ENCODE measurements around the gene DGLUCY. TPM values are rescaled to one million over a fixed set of nuclear protein-coding genes. Genes with fewer than 3 reads are reported as not detected.

The DGLUCY gene
- total and polyA plus RNA-seq, 7 experiments from 2014 or later, result 31.1 to 108 (median 87.8) TPM

- intact Hi-C loops (cut with micrococcal nuclease), result no loop called here
- H3K27ac Mint-ChIP-seq, result peak overlapping the region in 2 of 9 donors; percentile 25 to 54
- ATAC-seq (no peak), DNase-seq (no peak)
- ChIA-PET POLR2A (interaction anchor here (0.6 kb wide), 1 partner anchor 19 kb away, joined by 3 read pairs; no protein-coding TSS in a partner anchor), CTCF (no interaction called here)
- no peak overlapping the region for H3K4me3 ChIP-seq (ENCODE audit: low read length)
- no peaks in the 10 kb centered on the region for H3K27me3 Mint-ChIP-seq
- H3K36me3 ChIP-seq (ENCODE audit: control insufficient read depth in 2 of 3, insufficient read depth in 3 of 3, low read length in 3 of 3), result peaks cover 0 to 19% (median 0%) of the 10 kb centered on the region in 3 experiments
- peaks cover 0 to 58% (median 47%) of the 10 kb centered on the region in 5 donors for H3K36me3 Mint-ChIP-seq
- H3K4me1 Mint-ChIP-seq, result peaks cover 4 to 35% (median 21%) of the 10 kb centered on the region in 7 donors
- no peak overlapping the region for H3K4me3 Mint-ChIP-seq
- H3K9me3 Mint-ChIP-seq, result peaks cover 0 to 10% (median 0%) of the 10 kb centered on the region in 11 donors
- peaks cover 0 to 3% of the 10 kb centered on the region in 2 donors for H3K4me1 ChIP-seq (ENCODE audit: control insufficient read depth in 2 of 2, insufficient read depth in 2 of 2, low read length in 2 of 2)
- no peaks in the 10 kb centered on the region for H3K9me3 ChIP-seq (ENCODE audit: control insufficient read depth in 2 of 3, low read length in 3 of 3)
- H3K27me3 ChIP-seq (ENCODE audit: control insufficient read depth in 2 of 2, insufficient read depth in 2 of 2, low read length in 2 of 2), result no peaks in the 10 kb centered on the region
- no peak overlapping the region for H3K27ac ChIP-seq (ENCODE audit: low read depth, low read length)
Measured at GRCh38 chr14:91129261-91129660, 15.4 kb downstream of the DGLUCY start.

- Mint-ChIP-seq H3K27ac (peak overlapping the region in 1 of 9 donors; percentile 45), H3K4me1 (peaks cover 4 to 29% (median 8%) of the 10 kb centered on the region in 7 donors), H3K9me3 (no peaks in the 10 kb centered on the region), H3K27me3 (no peaks in the 10 kb centered on the region), H3K36me3 (peaks cover 0 to 30% (median 23%) of the 10 kb centered on the region in 5 donors), H3K4me3 (no peak overlapping the region)
- Histone ChIP-seq H3K36me3 (ENCODE audit: control insufficient read depth in 2 of 3, insufficient read depth in 3 of 3, low read length in 3 of 3) (peaks cover 0 to 19% (median 0%) of the 10 kb centered on the region in 3 experiments), H3K27me3 (ENCODE audit: control insufficient read depth in 2 of 2, insufficient read depth in 2 of 2, low read length in 2 of 2) (no peaks in the 10 kb centered on the region), H3K4me1 (ENCODE audit: control insufficient read depth in 2 of 2, insufficient read depth in 2 of 2, low read length in 2 of 2) (peaks cover 0 to 7% of the 10 kb centered on the region in 2 donors), H3K9me3 (ENCODE audit: control insufficient read depth in 2 of 3, low read length in 3 of 3) (no peaks in the 10 kb centered on the region), H3K4me3 (ENCODE audit: low read length) (no peak overlapping the region), H3K27ac (ENCODE audit: low read depth, low read length) (no peak overlapping the region)
- no peak for ATAC-seq
- ChIA-PET POLR2A (no interaction called here), CTCF (no interaction called here)
- DNase-seq, result no peak
- intact Hi-C loops (cut with micrococcal nuclease), result no loop called here
Measured at GRCh38 chr14:91135039-91135438, 21.2 kb downstream of the DGLUCY start.

- H3K27me3 Mint-ChIP-seq, result no peaks in the 10 kb centered on the region
- POLR2A ChIA-PET, result interaction anchor here (1.1 kb wide), 1 partner anchor 78 kb away, joined by 3 read pairs; the partner anchor contains the start of gene RPS6KA5
- ATAC-seq (peak; percentile 75), DNase-seq (peak in 8 of 9 donors; percentile 11 to 56 (median 45))
- CTCF ChIA-PET, result interaction anchor here (0.6 to 2.6 kb wide), 5 partner anchors 60 to 1781 kb away, joined by 3 to 9 read pairs (median 3); no protein-coding TSS in a partner anchor
- intact Hi-C loops (cut with micrococcal nuclease), result loop anchor here (1.0 to 2.0 kb wide), 4 partner anchors 23 to 78 kb away; partner anchors contain the start of genes DGLUCY (in 1 of the 2) and RPS6KA5 (in 1 of the 2)
- Histone ChIP-seq H3K4me1 (ENCODE audit: control insufficient read depth in 2 of 2, insufficient read depth in 2 of 2, low read length in 2 of 2) (peaks cover 5 to 12% of the 10 kb centered on the region in 2 donors), H3K27ac (ENCODE audit: low read depth, low read length) (no peak overlapping the region), H3K9me3 (ENCODE audit: control insufficient read depth in 2 of 3, low read length in 3 of 3) (no peaks in the 10 kb centered on the region), H3K36me3 (ENCODE audit: control insufficient read depth in 2 of 3, insufficient read depth in 3 of 3, low read length in 3 of 3) (peaks cover 0 to 13% (median 0%) of the 10 kb centered on the region in 3 experiments), H3K27me3 (ENCODE audit: control insufficient read depth in 2 of 2, insufficient read depth in 2 of 2, low read length in 2 of 2) (no peaks in the 10 kb centered on the region), H3K4me3 (ENCODE audit: low read length) (no peak overlapping the region)
- H3K27ac Mint-ChIP-seq, result peak overlapping the region in 4 of 9 donors; percentile 31 to 67 (median 52)
- H3K4me3 Mint-ChIP-seq, result no peak overlapping the region
- no peaks in the 10 kb centered on the region for H3K9me3 Mint-ChIP-seq
- H3K4me1 Mint-ChIP-seq, result peaks cover 16 to 59% (median 33%) of the 10 kb centered on the region in 7 donors
- peaks cover 0 to 36% (median 10%) of the 10 kb centered on the region in 5 donors for H3K36me3 Mint-ChIP-seq
Measured at GRCh38 chr14:91138511-91139359, 24.9 kb downstream of the DGLUCY start.

GRCh38 chr14:91139776-91140175, 25.9 kb downstream of the DGLUCY start:
- Mint-ChIP-seq H3K27ac (peak overlapping the region in 2 of 9 donors; percentile 57 to 80), H3K9me3 (no peaks in the 10 kb centered on the region), H3K36me3 (peaks cover 0 to 42% (median 14%) of the 10 kb centered on the region in 5 donors), H3K4me3 (peak overlapping the region in 2 of 10 donors; percentile 12 to 41), H3K27me3 (no peaks in the 10 kb centered on the region), H3K4me1 (peaks cover 13 to 65% (median 42%) of the 10 kb centered on the region in 7 donors)
- ATAC-seq (no peak), DNase-seq (no peak)
- Histone ChIP-seq H3K27ac (ENCODE audit: low read depth, low read length) (no peak overlapping the region), H3K4me1 (ENCODE audit: control insufficient read depth in 2 of 2, insufficient read depth in 2 of 2, low read length in 2 of 2) (peaks cover 5 to 12% of the 10 kb centered on the region in 2 donors), H3K27me3 (ENCODE audit: control insufficient read depth in 2 of 2, insufficient read depth in 2 of 2, low read length in 2 of 2) (no peaks in the 10 kb centered on the region), H3K4me3 (ENCODE audit: low read length) (no peak overlapping the region), H3K36me3 (ENCODE audit: control insufficient read depth in 2 of 3, insufficient read depth in 3 of 3, low read length in 3 of 3) (peaks cover 0 to 12% (median 0%) of the 10 kb centered on the region in 3 experiments), H3K9me3 (ENCODE audit: control insufficient read depth in 2 of 3, low read length in 3 of 3) (no peaks in the 10 kb centered on the region)
- intact Hi-C loops (cut with micrococcal nuclease), result loop anchor here (1.0 to 10.0 kb wide), 3 partner anchors 25 to 236 kb away; partner anchors contain the start of gene DGLUCY (in 1 of the 2)
- POLR2A ChIA-PET, result no interaction called here
- CTCF ChIA-PET, result interaction anchor here (1.2 to 2.6 kb wide), 2 partner anchors 152 to 237 kb away, joined by 3 to 9 read pairs; no protein-coding TSS in a partner anchor

- Mint-ChIP-seq H3K4me1 (peaks cover 13 to 74% (median 43%) of the 10 kb centered on the region in 7 donors), H3K27ac (peak overlapping the region in 1 of 9 donors; percentile 58)
- intact Hi-C loops (cut with micrococcal nuclease), result loop anchor here (1.0 to 10.0 kb wide), 2 partner anchors 236 to 237 kb away; no protein-coding TSS in a partner anchor
Measured at GRCh38 chr14:91140672-91141071, 26.8 kb downstream of the DGLUCY start.

GRCh38 chr14:91142214-91142668, 28.4 kb downstream of the DGLUCY start:
- intact Hi-C loops (cut with micrococcal nuclease), result loop anchor here in 1 of 2 donors (10.0 kb wide), 1 partner anchor 237 kb away; no protein-coding TSS in a partner anchor

More at GRCh38 chr14:91140672-91141071, 26.8 kb downstream of the DGLUCY start:
- no peak overlapping the region for H3K4me3 ChIP-seq (ENCODE audit: low read length)
- no peaks in the 10 kb centered on the region for H3K27me3 ChIP-seq (ENCODE audit: control insufficient read depth in 2 of 2, insufficient read depth in 2 of 2, low read length in 2 of 2)
- H3K36me3 ChIP-seq (ENCODE audit: control insufficient read depth in 2 of 3, insufficient read depth in 3 of 3, low read length in 3 of 3), result peaks cover 0 to 14% (median 0%) of the 10 kb centered on the region in 3 experiments
- Mint-ChIP-seq H3K36me3 (peaks cover 0 to 44% (median 9%) of the 10 kb centered on the region in 5 donors), H3K4me3 (no peak overlapping the region), H3K27me3 (no peaks in the 10 kb centered on the region), H3K9me3 (no peaks in the 10 kb centered on the region)
- peaks cover 5 to 17% of the 10 kb centered on the region in 2 donors for H3K4me1 ChIP-seq (ENCODE audit: control insufficient read depth in 2 of 2, insufficient read depth in 2 of 2, low read length in 2 of 2)
- no peak for DNase-seq
- no peak for ATAC-seq
- no peaks in the 10 kb centered on the region for H3K9me3 ChIP-seq (ENCODE audit: control insufficient read depth in 2 of 3, low read length in 3 of 3)
- ChIA-PET POLR2A (interaction anchor here (0.6 to 0.7 kb wide), 2 partner anchors 30 to 215 kb away, joined by 4 to 5 read pairs; no protein-coding TSS in a partner anchor), CTCF (interaction anchor here (0.7 kb wide), 1 partner anchor 103 kb away, joined by 3 read pairs; no protein-coding TSS in a partner anchor)
- no peak overlapping the region for H3K27ac ChIP-seq (ENCODE audit: low read depth, low read length)

More at GRCh38 chr14:91142214-91142668, 28.4 kb downstream of the DGLUCY start:
- Histone ChIP-seq H3K36me3 (ENCODE audit: control insufficient read depth in 2 of 3, insufficient read depth in 3 of 3, low read length in 3 of 3) (peaks cover 0 to 20% (median 0%) of the 10 kb centered on the region in 3 experiments), H3K4me1 (ENCODE audit: control insufficient read depth in 2 of 2, insufficient read depth in 2 of 2, low read length in 2 of 2) (peaks cover 5 to 17% of the 10 kb centered on the region in 2 donors), H3K27ac (ENCODE audit: low read depth, low read length) (no peak overlapping the region), H3K9me3 (ENCODE audit: control insufficient read depth in 2 of 3, low read length in 3 of 3) (no peaks in the 10 kb centered on the region), H3K27me3 (ENCODE audit: control insufficient read depth in 2 of 2, insufficient read depth in 2 of 2, low read length in 2 of 2) (no peaks in the 10 kb centered on the region), H3K4me3 (ENCODE audit: low read length) (no peak overlapping the region)
- POLR2A ChIA-PET, result interaction anchor here (0.6 to 1.6 kb wide), 3 partner anchors 82 to 909 kb away, joined by 3 to 7 read pairs (median 4); partner anchors contain the start of gene RPS6KA5
- ATAC-seq, result peak; percentile 79
- peaks cover 13 to 84% (median 43%) of the 10 kb centered on the region in 7 donors for H3K4me1 Mint-ChIP-seq
- H3K36me3 Mint-ChIP-seq, result peaks cover 5 to 50% (median 9%) of the 10 kb centered on the region in 5 donors
- no peak for DNase-seq
- no peaks in the 10 kb centered on the region for H3K9me3 Mint-ChIP-seq
- CTCF ChIA-PET, result no interaction called here
- H3K27me3 Mint-ChIP-seq, result no peaks in the 10 kb centered on the region
- H3K4me3 Mint-ChIP-seq, result peak overlapping the region in 2 of 10 donors; percentile 18 to 77
- peak overlapping the region in 4 of 9 donors; percentile 8 to 90 (median 30) for H3K27ac Mint-ChIP-seq

Data from naive thymus-derived CD4-positive, alpha-beta T cell (primary cell).